OCI-LY7 (cell line): ENCODE results near the gene TMEM158. TPM values are rescaled to one million over a fixed set of nuclear protein-coding genes. Genes with fewer than 3 reads are reported as not detected.

Experiments
- BruUV-seq: library from RNA; stranded (reverse); fragments of 400-500 nt; replicated peaks from 2 replicates; lab custom pipeline; 2021; lab: Mats Ljungman, UMichigan
- CTCF ChIA-PET: fragments of 300-600 bp; sonication (Branson Sonifier 250); formaldehyde crosslinking; loops from one replicate; lab custom pipeline; 2022; ENCODE audit warnings: antibody characterized with exemption; ENCODE audit not compliant: unreplicated experiment; lab: Charles Lee
- POLR2A ChIA-PET: fragments of 300-600 bp; sonication (Branson Sonifier 250); formaldehyde crosslinking; loops from one replicate; lab custom pipeline; 2022; ENCODE audit warnings: antibody characterized with exemption; lab: Charles Lee
- DNase-seq: peaks from one replicate; pipeline ENCODE4 v3.0.0-alpha.2; 2015; ENCODE audit warnings: low spot score
- H2AFZ ChIP-seq: fragments of 200-600 bp; sonication (generic), shearing (Covaris generic); 2 replicates; pipeline ENCODE4 v1.6.1; 2014; ENCODE audit warnings: mild to moderate bottlenecking, antibody characterized with exemption, low read length, moderate library complexity
- H3K27ac ChIP-seq: fragments of 200-600 bp; sonication (generic); 2 replicates; pipeline ENCODE4 v1.5.1; 2014; ENCODE audit warnings: mixed run types, low read depth, mild to moderate bottlenecking, moderate library complexity, low read length, inconsistent platforms; ENCODE audit not compliant: poor library complexity, severe bottlenecking
- H3K36me3 ChIP-seq: fragments of 200-600 bp; sonication (generic); 2 replicates; pipeline ENCODE4 v1.6.1; 2014; ENCODE audit warnings: mild to moderate bottlenecking, antibody characterized with exemption, low read length, moderate library complexity, mixed read lengths; ENCODE audit not compliant: insufficient read depth
- H3K4me1 ChIP-seq: fragments of 200-600 bp; sonication (generic); 2 replicates; pipeline ENCODE4 v1.5.1; 2014; ENCODE audit warnings: mild to moderate bottlenecking, low read length; ENCODE audit not compliant: insufficient read depth, poor library complexity, severe bottlenecking
- H3K4me2 ChIP-seq: fragments of 200-600 bp; sonication (generic); 2 replicates; pipeline ENCODE4 v1.6.1; 2014; ENCODE audit warnings: mild to moderate bottlenecking, low read length
- H3K4me3 ChIP-seq: fragments of 200-600 bp; sonication (generic); 2 replicates; pipeline ENCODE4 v1.5.1; 2014; ENCODE audit warnings: mild to moderate bottlenecking, low read depth, low read length; ENCODE audit not compliant: poor library complexity, severe bottlenecking
- H3K79me2 ChIP-seq: fragments of 200-600 bp; sonication (generic); 2 replicates; pipeline ENCODE4 v1.6.1; 2016; ENCODE audit warnings: low read depth, mild to moderate bottlenecking, low read length, moderate library complexity, mixed read lengths; ENCODE audit not compliant: insufficient read depth
- H3K9me2 ChIP-seq: fragments of 200-600 bp; sonication (generic); 2 replicates; pipeline ENCODE4 v1.6.1; 2016; ENCODE audit warnings: mild to moderate bottlenecking, low read length, mixed read lengths; ENCODE audit not compliant: insufficient read depth
- H3K9me3 ChIP-seq: fragments of 200-600 bp; sonication (generic); 2 replicates; pipeline ENCODE4 v1.6.1; 2014; ENCODE audit warnings: mild to moderate bottlenecking, mixed run types, low read length, mixed read lengths
- H4K20me1 ChIP-seq: fragments of 200-600 bp; sonication (generic); 2 replicates; pipeline ENCODE4 v1.6.1; 2014; ENCODE audit warnings: mild to moderate bottlenecking, antibody characterized with exemption, low read length, moderate library complexity, mixed read lengths; ENCODE audit not compliant: insufficient read depth
- EZH2phosphoT487 ChIP-seq: fragments of 200-600 bp; sonication (generic); IDR thresholded peaks from 2 replicates; pipeline ENCODE4 v1.6.1; 2018; ENCODE audit warnings: low read depth, borderline replicate concordance, mild to moderate bottlenecking, mixed run types, antibody characterized with exemption, low read length, moderate library complexity, mixed read lengths
- intact Hi-C: fragments of 100-400 bp; cut with micrococcal nuclease; formaldehyde crosslinking; loops from one replicate; pipeline ENCODE4 v1.10.0; 2022; ENCODE audit not compliant: unreplicated experiment
- total RNA-seq, 2 experiments: library from RNA; depleted of rRNA in 1 of 2; stranded (reverse); fragments of >200 nt in 1 of 2; shearing (Covaris generic) in 1 of 2; gene quantifications; 2 replicates each; pipeline ENCODE4 v1.2.3, GENCODE V29; 2014 to 2022
- TF ChIP-seq, protein P1 (sequence below): fragments of 200-600 bp; sonication (generic); conservative IDR thresholded peaks from 2 replicates; pipeline ENCODE4 v1.5.1; 2014; ENCODE audit warnings: mild to moderate bottlenecking, antibody characterized with exemption, low read length, moderate library complexity, mixed read lengths

Gene TMEM158
- total RNA-seq, 2 experiments from 2014 or later, result not detected

DNA sequence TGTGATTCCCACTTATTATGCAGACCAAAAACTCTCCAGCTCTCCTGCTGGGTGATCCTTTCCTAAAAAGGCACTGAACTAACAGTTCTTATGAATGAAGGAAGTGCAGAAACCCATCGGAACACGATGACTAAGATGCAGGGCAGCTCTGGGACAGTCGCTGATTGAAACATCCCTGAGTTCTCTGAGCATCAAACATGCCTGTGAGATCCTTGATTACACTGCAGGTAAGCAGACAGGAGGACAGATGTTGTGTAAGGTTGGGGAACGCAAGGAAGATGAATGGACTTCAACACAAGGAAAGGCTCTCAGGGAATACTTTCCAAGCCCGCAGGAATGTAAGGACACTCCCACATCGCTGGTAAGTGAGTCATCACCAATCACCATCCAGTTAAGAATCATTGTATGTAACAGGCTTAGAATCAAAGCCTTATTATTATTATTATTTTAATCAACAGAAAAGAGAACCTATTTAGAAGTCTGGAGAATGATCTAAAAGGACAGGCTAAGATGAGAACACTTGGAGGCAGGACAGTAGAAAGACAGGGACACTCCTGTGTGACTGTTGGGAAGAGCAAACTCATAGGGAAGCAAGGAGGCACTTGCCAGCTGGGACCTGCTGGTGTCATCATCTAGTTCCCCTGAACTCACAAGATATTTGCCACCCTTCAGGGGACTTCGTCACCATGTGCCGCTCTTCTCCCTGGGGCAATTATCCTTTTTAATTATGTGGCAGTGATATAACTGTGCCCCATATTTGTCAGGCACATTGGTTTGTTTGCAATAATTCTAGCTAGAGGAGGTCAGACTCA lies 26.0 kb downstream of the TMEM158 start:
- DNase-seq, result no peak
- H4K20me1 ChIP-seq, result no peaks in the 10 kb centered on the region
- H3K9me2 ChIP-seq, result no peaks in the 10 kb centered on the region
- POLR2A ChIA-PET, result no interaction called here
- CTCF ChIA-PET, result no interaction called here
- no peak overlapping the region for H3K4me3 ChIP-seq
- no peak overlapping the region for H3K4me2 ChIP-seq
- intact Hi-C loops, result no loop called here
- no peak overlapping the region for H2AFZ ChIP-seq
- H3K4me1 ChIP-seq, result no peaks in the 10 kb centered on the region
- BruUV-seq, result no TSS peak
- H3K79me2 ChIP-seq, result no peaks in the 10 kb centered on the region
- H3K27ac ChIP-seq, result no peak overlapping the region
- no peaks in the 10 kb centered on the region for H3K36me3 ChIP-seq
- no peak for TF ChIP-seq EZH2phosphoT487
- H3K9me3 ChIP-seq, result no peaks in the 10 kb centered on the region

DNA sequence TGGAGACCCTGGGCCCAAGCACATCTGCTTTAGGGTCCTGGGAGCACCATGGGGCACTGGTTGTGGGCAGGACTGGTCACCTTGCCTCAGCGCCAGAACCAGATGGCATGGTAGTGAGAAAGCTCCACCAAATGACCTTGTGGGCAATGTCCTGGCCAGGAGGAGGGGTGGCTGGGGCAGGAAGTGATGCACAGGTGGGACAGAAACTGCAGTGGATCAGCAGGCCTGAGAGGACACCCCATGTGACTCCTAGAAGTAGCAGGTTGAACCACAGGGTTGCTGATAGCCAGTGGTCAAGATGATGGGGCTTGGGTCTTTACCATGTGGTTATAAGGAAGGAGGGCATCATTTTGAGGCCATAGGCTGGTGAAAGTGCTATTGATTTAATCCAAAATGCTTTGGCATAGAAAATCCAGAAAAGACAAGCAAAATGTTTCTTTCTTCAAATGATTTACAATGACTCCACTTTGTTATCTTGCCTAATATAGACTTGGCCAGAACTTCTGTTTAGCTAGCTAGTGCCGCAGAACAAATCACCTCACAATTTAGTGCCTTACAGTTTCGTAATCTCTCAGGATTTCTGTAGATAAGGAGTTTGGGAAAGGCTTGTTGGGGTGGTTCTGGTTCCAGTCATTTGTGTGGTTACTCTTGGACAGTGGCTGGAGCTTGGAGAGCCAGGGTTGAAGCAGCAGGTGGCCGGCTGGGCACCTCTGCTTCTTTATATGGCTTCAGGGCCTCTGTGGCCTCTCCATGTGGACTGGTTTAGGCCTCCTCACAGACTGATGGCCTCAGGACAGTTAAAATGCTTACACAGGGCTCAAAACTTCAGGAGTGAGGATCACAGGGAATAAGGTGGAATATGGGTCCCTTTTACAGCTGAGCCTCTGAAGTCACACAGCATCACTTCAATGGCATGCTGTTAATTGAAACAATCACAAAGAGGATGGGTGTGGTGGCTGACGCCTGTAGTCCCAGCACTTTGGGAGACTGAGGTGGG lies 27.5 kb downstream of the TMEM158 start:
- Histone ChIP-seq H3K36me3 (no peaks in the 10 kb centered on the region), H3K4me1 (no peaks in the 10 kb centered on the region), H3K9me3 (no peaks in the 10 kb centered on the region), H3K79me2 (no peaks in the 10 kb centered on the region), H2AFZ (no peak overlapping the region), H3K27ac (no peak overlapping the region), H3K4me3 (no peak overlapping the region), H3K9me2 (no peaks in the 10 kb centered on the region), H3K4me2 (no peak overlapping the region), H4K20me1 (no peaks in the 10 kb centered on the region)
- no TSS peak for BruUV-seq
- intact Hi-C loops, result no loop called here
- POLR2A ChIA-PET, result no interaction called here
- DNase-seq, result no peak
- CTCF ChIA-PET, result no interaction called here
- TF ChIP-seq EZH2phosphoT487, result no peak
- TF ChIP-seq, protein P1, sequence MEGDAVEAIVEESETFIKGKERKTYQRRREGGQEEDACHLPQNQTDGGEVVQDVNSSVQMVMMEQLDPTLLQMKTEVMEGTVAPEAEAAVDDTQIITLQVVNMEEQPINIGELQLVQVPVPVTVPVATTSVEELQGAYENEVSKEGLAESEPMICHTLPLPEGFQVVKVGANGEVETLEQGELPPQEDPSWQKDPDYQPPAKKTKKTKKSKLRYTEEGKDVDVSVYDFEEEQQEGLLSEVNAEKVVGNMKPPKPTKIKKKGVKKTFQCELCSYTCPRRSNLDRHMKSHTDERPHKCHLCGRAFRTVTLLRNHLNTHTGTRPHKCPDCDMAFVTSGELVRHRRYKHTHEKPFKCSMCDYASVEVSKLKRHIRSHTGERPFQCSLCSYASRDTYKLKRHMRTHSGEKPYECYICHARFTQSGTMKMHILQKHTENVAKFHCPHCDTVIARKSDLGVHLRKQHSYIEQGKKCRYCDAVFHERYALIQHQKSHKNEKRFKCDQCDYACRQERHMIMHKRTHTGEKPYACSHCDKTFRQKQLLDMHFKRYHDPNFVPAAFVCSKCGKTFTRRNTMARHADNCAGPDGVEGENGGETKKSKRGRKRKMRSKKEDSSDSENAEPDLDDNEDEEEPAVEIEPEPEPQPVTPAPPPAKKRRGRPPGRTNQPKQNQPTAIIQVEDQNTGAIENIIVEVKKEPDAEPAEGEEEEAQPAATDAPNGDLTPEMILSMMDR, result no peak

DNA sequence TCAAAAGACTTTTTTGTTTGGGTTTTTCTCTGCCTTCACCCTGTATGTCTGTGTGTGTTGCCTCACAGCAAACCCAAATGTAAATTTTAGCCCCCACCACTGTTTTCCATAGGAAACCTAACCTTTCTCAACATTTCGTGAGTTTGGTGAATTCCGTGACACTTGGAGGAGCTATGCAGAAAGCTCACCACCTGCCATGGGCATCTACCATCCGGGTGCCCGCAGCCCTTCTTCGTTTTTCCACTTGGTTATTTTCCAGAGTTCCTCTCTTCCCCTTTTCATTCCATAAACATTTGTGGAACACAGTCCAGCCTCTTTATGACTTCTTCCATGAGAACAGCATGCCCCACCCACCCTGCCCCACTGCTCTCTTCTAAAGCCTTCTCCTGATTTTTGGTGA lies 31.3 kb downstream of the TMEM158 start:
- H3K4me1 ChIP-seq, result no peaks in the 10 kb centered on the region
- H3K4me2 ChIP-seq, result no peak overlapping the region
- CTCF ChIA-PET, result no interaction called here
- BruUV-seq, result no TSS peak
- POLR2A ChIA-PET, result no interaction called here
- intact Hi-C loops, result no loop called here
- H3K9me2 ChIP-seq, result no peaks in the 10 kb centered on the region
- no peaks in the 10 kb centered on the region for H3K9me3 ChIP-seq
- H4K20me1 ChIP-seq, result no peaks in the 10 kb centered on the region
- no peak overlapping the region for H3K27ac ChIP-seq
- H3K36me3 ChIP-seq, result no peaks in the 10 kb centered on the region
- no peak overlapping the region for H3K4me3 ChIP-seq
- H3K79me2 ChIP-seq, result no peaks in the 10 kb centered on the region
- H2AFZ ChIP-seq, result no peak overlapping the region
- no peak for TF ChIP-seq EZH2phosphoT487
- TF ChIP-seq, protein P1, result no peak
- no peak for DNase-seq
